Neural crest cell (in vitro differentiated cells): ENCODE measurements around the gene DCX. TPM values are rescaled to one million over a fixed set of nuclear protein-coding genes. Genes with fewer than 3 reads are reported as not detected.
A peak's percentile ranks its signal among the peaks of the same experiment; 100 is the strongest.

Experiments used
- DNase-seq: peaks from one replicate; pipeline ENCODE4 v3.0.0; 2021; ENCODE audit warnings: low read depth, mixed read lengths, low spot score
- H3K27ac Mint-ChIP-seq: one replicate; pipeline ENCODE4 v1.8.0; 2021; ENCODE audit warnings: mild to moderate bottlenecking, mixed read lengths; ENCODE audit not compliant: unreplicated experiment
- H3K27me3 Mint-ChIP-seq: 2 replicates; pipeline ENCODE4 v1.8.0; 2021; ENCODE audit warnings: low read depth, mild to moderate bottlenecking, mixed read lengths
- H3K36me3 Mint-ChIP-seq: 2 replicates; pipeline ENCODE4 v1.8.0; 2021; ENCODE audit warnings: low read depth, mild to moderate bottlenecking, mixed read lengths
- H3K4me1 Mint-ChIP-seq: 2 replicates; pipeline ENCODE4 v1.8.0; 2021; ENCODE audit warnings: mixed read lengths
- H3K4me3 Mint-ChIP-seq: one replicate; pipeline ENCODE4 v1.8.0; 2021; ENCODE audit warnings: mild to moderate bottlenecking, mixed read lengths
- H3K9me3 Mint-ChIP-seq: 2 replicates; pipeline ENCODE4 v1.8.0; 2021; ENCODE audit warnings: mixed read lengths
- CTCF ChIP-seq: fragments of 200-600 bp; sonication (generic); conservative IDR thresholded peaks from 2 replicates; pipeline ENCODE4 v1.5.0; 2021; ENCODE audit warnings: antibody characterized with exemption, mild to moderate bottlenecking
- total RNA-seq: library from RNA; stranded (reverse); gene quantifications from 2 replicates; pipeline ENCODE4 v1.2.1, GENCODE V29; 2021

DCX gene
- total RNA-seq, 1 donor from 2014 or later = 80.8 TPM

DNA sequence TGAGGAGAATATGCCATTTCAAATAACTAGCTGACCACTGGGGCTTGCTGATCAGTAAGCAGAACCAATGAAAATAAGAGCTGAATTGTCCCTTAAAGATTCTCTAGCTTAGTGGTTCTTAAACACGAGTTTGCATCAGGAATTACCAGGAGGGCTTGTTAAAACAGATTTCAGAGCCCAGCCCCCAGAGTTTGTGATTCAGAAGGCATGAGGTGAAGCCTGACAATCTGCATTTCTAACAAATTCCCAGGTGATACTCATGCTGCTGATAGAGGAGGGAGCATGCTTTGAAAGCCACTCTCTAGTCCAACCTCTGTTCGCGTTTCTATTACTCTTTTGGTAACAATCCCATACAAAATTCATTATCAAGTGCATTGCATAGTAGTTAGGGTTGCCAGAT, 35.5 kb downstream of the DCX start:
- Mint-ChIP-seq H3K36me3 (no peaks in the 10 kb centered on the region), H3K27ac (no peak overlapping the region), H3K27me3 (no peaks in the 10 kb centered on the region), H3K4me1 (peaks cover 47% of the 10 kb centered on the region), H3K9me3 (no peaks in the 10 kb centered on the region), H3K4me3 (peak overlapping the region; percentile 24)
- no peak for DNase-seq
- TF ChIP-seq CTCF = no peak

DNA sequence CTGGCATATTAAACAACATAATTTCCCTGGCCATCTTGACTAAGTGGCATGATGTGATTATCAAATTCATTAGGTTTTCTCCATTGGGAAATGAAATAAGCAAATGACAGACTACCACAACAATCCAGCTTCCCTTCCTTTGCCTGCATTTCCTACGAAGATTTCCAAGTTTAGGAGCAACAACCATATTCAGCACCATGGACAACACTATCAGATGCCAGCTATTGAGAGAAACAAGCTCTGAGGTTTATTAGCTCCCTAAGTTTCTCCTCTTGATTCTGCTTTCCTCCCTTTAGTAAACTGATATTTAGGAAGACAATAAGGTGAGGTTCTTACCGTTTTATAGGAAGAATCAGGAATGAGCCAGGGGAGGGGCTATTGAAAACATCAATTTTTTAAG, 36.2 kb downstream of the DCX start:
- DNase-seq = no peak
- H3K4me1 Mint-ChIP-seq = peaks cover 51% of the 10 kb centered on the region

GRCh38 chrX:111372086-111372485, 39.9 kb downstream of the DCX start:
- H3K9me3 Mint-ChIP-seq = no peaks in the 10 kb centered on the region
- peak overlapping the region; percentile 93 for H3K27ac Mint-ChIP-seq
- no peak overlapping the region for H3K4me3 Mint-ChIP-seq
- H3K36me3 Mint-ChIP-seq = no peaks in the 10 kb centered on the region
- no peak for DNase-seq
- peaks cover 38% of the 10 kb centered on the region for H3K4me1 Mint-ChIP-seq
- H3K27me3 Mint-ChIP-seq = no peaks in the 10 kb centered on the region
- no peak for TF ChIP-seq CTCF

More for the DNA sequence above, 36.2 kb downstream of the DCX start:
- H3K4me3 Mint-ChIP-seq = no peak overlapping the region
- TF ChIP-seq CTCF = no peak
- no peaks in the 10 kb centered on the region for H3K36me3 Mint-ChIP-seq
- H3K27ac Mint-ChIP-seq = no peak overlapping the region
- H3K27me3 Mint-ChIP-seq = no peaks in the 10 kb centered on the region
- H3K9me3 Mint-ChIP-seq = no peaks in the 10 kb centered on the region

DNA sequence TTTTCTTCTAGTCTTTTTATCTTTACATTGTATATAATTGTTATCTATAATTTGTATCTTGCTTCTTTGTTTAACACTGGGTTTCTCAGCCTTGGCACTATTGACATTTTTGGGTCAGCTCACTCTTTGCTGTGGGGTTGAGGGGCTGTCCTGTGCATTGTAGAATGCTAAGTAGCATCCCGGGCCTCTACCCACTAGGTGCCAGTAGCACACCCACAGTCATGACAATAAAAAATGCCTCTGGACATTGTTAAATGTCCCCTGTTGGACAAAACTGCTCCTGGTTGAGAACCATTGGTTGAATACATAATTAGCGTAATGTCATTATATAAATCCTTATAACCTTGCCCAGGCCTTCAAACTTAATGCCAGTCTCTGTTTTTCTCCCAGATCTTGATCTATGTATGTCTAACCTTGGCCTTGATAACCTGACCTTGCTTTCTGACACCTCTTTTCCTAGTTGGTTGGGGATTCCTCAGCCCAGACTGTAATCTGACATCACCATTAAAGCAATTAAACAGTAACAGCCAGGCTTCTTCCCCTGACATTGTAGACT, 46.1 kb downstream of the DCX start:
- no peaks in the 10 kb centered on the region for H3K9me3 Mint-ChIP-seq
- H3K4me3 Mint-ChIP-seq = no peak overlapping the region
- no peak for DNase-seq
- H3K27me3 Mint-ChIP-seq = no peaks in the 10 kb centered on the region
- no peak overlapping the region for H3K27ac Mint-ChIP-seq
- no peaks in the 10 kb centered on the region for H3K36me3 Mint-ChIP-seq
- H3K4me1 Mint-ChIP-seq = peaks cover 16% of the 10 kb centered on the region
- no peak for TF ChIP-seq CTCF

DNA sequence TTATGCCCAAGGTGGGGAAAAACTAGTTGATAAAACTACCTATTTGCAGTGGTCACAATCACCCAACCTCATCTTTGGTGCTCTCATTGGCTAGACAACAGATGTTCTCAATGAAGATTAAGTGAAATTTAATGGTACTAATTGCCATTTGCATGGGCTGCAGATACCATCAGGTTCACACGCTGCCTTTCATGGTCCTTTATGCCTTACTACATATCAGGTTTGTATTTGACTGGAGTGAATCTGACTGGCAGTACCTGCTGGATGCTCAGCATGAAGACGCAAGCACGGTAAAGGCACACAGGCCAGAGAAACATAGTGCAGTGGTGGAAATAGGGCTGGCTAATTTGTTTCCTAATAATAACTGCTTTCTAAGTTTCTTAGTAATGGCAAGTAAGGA, 48.3 kb downstream of the DCX start:
- H3K9me3 Mint-ChIP-seq = no peaks in the 10 kb centered on the region
- TF ChIP-seq CTCF = no peak
- H3K4me1 Mint-ChIP-seq = peaks cover 14% of the 10 kb centered on the region
- no peak for DNase-seq
- H3K4me3 Mint-ChIP-seq = no peak overlapping the region
- H3K27me3 Mint-ChIP-seq = no peaks in the 10 kb centered on the region
- no peaks in the 10 kb centered on the region for H3K36me3 Mint-ChIP-seq
- no peak overlapping the region for H3K27ac Mint-ChIP-seq
